Fibroblast of peridontal ligament (primary cell): ENCODE data around the gene FRMD6.

ENCODE experiments used
- DNase-seq: peaks from one replicate; pipeline ENCODE4 v3.0.0-alpha.2; 2010; ENCODE audit errors: extremely low read depth

FRMD6 gene

GRCh38 chr14:51651388-51652167 is at the start of gene FRMD6:
FRMD6 (plus strand) TSS chr14:51651910; CDS start chr14:51689837, 37,927 bp downstream.
- peak; percentile 79 for DNase-seq

GRCh38 chr14:51602310-51602709 is 49.4 kb upstream of the FRMD6 start:
- DNase-seq = no peak

- DNase-seq = no peak
These were observed 48.2 kb upstream of the FRMD6 start for GRCh38 chr14:51603495-51603894.

- peak; percentile 75 for DNase-seq
These were observed 47.6 kb upstream of the FRMD6 start for GRCh38 chr14:51604073-51604472.

GRCh38 chr14:51605575-51605974 is 46.1 kb upstream of the FRMD6 start:
- no peak for DNase-seq

GRCh38 chr14:51607711-51608110 is 44.0 kb upstream of the FRMD6 start:
- DNase-seq = peak; percentile 93

GRCh38 chr14:51609251-51609954 is 42.3 kb upstream of the FRMD6 start:
- no peak for DNase-seq

- DNase-seq = peak; percentile 75
These were observed 41.8 kb upstream of the FRMD6 start for GRCh38 chr14:51609955-51610283.

GRCh38 chr14:51610771-51611170 is 40.9 kb upstream of the FRMD6 start:
- peak; percentile 86 for DNase-seq

GRCh38 chr14:51612449-51612848 is 39.3 kb upstream of the FRMD6 start:
- DNase-seq = no peak

- DNase-seq = no peak
These were observed 38.3 kb upstream of the FRMD6 start for GRCh38 chr14:51613416-51613815.

- DNase-seq = peak; percentile 71
These were observed 37.0 kb upstream of the FRMD6 start for GRCh38 chr14:51614707-51615106.

- DNase-seq = no peak
These were observed 35.5 kb upstream of the FRMD6 start for GRCh38 chr14:51616256-51616655.

GRCh38 chr14:51616724-51617409 is 34.8 kb upstream of the FRMD6 start:
- peak; percentile 92 for DNase-seq

- no peak for DNase-seq
These were observed 32.1 kb upstream of the FRMD6 start for GRCh38 chr14:51619561-51619960.

GRCh38 chr14:51620056-51620455 is 31.7 kb upstream of the FRMD6 start:
- no peak for DNase-seq

- DNase-seq = no peak
These were observed 30.1 kb upstream of the FRMD6 start for GRCh38 chr14:51621654-51622053.

GRCh38 chr14:51622376-51622775 is 29.3 kb upstream of the FRMD6 start:
- no peak for DNase-seq

- no peak for DNase-seq
These were observed 26.6 kb upstream of the FRMD6 start for GRCh38 chr14:51624955-51625569.

- DNase-seq = no peak
These were observed 25.5 kb upstream of the FRMD6 start for GRCh38 chr14:51626185-51626584.

- DNase-seq = no peak
These were observed 24.9 kb upstream of the FRMD6 start for GRCh38 chr14:51626788-51627187.

GRCh38 chr14:51627313-51627712 is 24.4 kb upstream of the FRMD6 start:
- no peak for DNase-seq
